PFSK-1 (cell line): ENCODE measurements around the gene ACSL3.

ENCODE experiments used
- FOXP2 ChIP-seq: optimal IDR thresholded peaks from 2 replicates; pipeline ENCODE3; 2011; ENCODE audit warnings: borderline replicate concordance, control low read depth, inconsistent platforms; ENCODE audit not compliant: insufficient read depth; ENCODE audit errors: extremely low read length, extremely low read depth
- POLR2AphosphoS5 ChIP-seq: IDR thresholded peaks from 2 replicates; pipeline ENCODE4 v1.6.1; 2012; ENCODE audit warnings: low read depth, mild to moderate bottlenecking, control low read depth, low read length, moderate library complexity
- TAF1 ChIP-seq: IDR thresholded peaks from 2 replicates; pipeline ENCODE4 v1.6.1; 2012; ENCODE audit warnings: low read length, control low read depth, borderline replicate concordance; ENCODE audit not compliant: insufficient read depth
- TF ChIP-seq, protein P1 (sequence below), 2 experiments: IDR thresholded peaks; 2 replicates each; pipeline versions ENCODE4 v1.6.1 to v1.8.0; 2011 to 2012; ENCODE audit warnings: low read depth in 2 of 2, low read length in 2 of 2, control low read depth in 1 of 2, inconsistent platforms in 1 of 2, mild to moderate bottlenecking in 1 of 2, moderate library complexity in 1 of 2; ENCODE audit not compliant: insufficient read depth in 1 of 2

DNA sequence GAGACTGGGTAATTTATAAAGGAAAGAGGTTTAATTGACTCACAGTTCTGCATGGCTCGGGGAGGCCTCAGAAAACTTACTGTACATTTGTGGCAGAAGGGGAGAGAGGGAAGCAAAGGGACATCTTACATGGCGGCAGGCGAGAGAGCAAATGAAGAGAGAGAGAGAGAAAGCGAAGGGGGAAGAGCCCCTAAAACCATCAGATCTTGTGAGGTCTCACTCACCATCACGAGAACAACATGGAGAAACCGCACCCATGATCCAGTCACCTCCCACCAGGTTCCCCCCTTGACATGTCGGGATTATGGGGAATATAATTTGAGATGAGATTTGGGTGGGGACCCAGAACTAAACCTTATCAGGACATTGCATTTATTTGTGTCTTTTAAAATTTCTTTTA, 75.9 kb downstream of the ACSL3 start:
- TF ChIP-seq TAF1, result no peak
- no peak for TF ChIP-seq POLR2AphosphoS5
- TF ChIP-seq, protein P1, sequence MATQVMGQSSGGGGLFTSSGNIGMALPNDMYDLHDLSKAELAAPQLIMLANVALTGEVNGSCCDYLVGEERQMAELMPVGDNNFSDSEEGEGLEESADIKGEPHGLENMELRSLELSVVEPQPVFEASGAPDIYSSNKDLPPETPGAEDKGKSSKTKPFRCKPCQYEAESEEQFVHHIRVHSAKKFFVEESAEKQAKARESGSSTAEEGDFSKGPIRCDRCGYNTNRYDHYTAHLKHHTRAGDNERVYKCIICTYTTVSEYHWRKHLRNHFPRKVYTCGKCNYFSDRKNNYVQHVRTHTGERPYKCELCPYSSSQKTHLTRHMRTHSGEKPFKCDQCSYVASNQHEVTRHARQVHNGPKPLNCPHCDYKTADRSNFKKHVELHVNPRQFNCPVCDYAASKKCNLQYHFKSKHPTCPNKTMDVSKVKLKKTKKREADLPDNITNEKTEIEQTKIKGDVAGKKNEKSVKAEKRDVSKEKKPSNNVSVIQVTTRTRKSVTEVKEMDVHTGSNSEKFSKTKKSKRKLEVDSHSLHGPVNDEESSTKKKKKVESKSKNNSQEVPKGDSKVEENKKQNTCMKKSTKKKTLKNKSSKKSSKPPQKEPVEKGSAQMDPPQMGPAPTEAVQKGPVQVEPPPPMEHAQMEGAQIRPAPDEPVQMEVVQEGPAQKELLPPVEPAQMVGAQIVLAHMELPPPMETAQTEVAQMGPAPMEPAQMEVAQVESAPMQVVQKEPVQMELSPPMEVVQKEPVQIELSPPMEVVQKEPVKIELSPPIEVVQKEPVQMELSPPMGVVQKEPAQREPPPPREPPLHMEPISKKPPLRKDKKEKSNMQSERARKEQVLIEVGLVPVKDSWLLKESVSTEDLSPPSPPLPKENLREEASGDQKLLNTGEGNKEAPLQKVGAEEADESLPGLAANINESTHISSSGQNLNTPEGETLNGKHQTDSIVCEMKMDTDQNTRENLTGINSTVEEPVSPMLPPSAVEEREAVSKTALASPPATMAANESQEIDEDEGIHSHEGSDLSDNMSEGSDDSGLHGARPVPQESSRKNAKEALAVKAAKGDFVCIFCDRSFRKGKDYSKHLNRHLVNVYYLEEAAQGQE (IDR thresholded peaks at IDR 0.05; ENCODE audit: insufficient read depth in 1 of 2, low read depth in 2 of 2, low read length in 2 of 2), result no peak
- no peak for TF ChIP-seq FOXP2
